GM12865 (cell line): ENCODE measurements around the gene LRP8.

Source experiments
- DNase-seq: peaks from one replicate; pipeline ENCODE4 v3.0.0; 2010; ENCODE audit warnings: low read depth
- H3K4me3 ChIP-seq: 2 replicates; pipeline ENCODE4 v1.5.1; 2011; ENCODE audit warnings: mild to moderate bottlenecking, low read depth, low read length, control low read depth
- TF ChIP-seq, protein P1 (sequence below): IDR thresholded peaks from 2 replicates; pipeline ENCODE4 v1.5.1; 2011; ENCODE audit warnings: low read length, control low read depth, low read depth, inconsistent platforms; ENCODE audit not compliant: insufficient read depth; ENCODE audit errors: missing control alignments

Gene LRP8

DNA sequence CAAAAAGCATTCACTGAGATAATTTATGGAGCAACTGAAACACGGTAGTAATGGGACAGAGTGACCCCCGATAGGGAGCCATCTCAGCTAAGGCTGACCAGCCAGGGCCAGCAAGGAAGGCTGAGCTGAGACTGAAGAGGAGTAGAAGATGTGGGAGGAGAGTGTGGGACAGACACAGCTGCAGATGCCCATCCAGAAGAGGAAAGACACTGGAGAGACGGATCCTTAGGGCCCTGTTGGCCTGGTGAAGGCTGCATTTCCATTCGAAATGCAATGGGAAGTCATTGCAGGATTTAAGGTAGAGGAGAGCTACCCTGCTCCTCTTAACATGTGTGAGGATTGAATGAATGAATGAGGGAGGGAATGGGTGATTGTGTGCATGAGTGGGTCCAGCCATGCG is 44.0 kb upstream of the LRP8 start:
- no peak overlapping the region for H3K4me3 ChIP-seq
- DNase-seq: no peak
- TF ChIP-seq, protein P1, sequence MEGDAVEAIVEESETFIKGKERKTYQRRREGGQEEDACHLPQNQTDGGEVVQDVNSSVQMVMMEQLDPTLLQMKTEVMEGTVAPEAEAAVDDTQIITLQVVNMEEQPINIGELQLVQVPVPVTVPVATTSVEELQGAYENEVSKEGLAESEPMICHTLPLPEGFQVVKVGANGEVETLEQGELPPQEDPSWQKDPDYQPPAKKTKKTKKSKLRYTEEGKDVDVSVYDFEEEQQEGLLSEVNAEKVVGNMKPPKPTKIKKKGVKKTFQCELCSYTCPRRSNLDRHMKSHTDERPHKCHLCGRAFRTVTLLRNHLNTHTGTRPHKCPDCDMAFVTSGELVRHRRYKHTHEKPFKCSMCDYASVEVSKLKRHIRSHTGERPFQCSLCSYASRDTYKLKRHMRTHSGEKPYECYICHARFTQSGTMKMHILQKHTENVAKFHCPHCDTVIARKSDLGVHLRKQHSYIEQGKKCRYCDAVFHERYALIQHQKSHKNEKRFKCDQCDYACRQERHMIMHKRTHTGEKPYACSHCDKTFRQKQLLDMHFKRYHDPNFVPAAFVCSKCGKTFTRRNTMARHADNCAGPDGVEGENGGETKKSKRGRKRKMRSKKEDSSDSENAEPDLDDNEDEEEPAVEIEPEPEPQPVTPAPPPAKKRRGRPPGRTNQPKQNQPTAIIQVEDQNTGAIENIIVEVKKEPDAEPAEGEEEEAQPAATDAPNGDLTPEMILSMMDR: no peak

DNA sequence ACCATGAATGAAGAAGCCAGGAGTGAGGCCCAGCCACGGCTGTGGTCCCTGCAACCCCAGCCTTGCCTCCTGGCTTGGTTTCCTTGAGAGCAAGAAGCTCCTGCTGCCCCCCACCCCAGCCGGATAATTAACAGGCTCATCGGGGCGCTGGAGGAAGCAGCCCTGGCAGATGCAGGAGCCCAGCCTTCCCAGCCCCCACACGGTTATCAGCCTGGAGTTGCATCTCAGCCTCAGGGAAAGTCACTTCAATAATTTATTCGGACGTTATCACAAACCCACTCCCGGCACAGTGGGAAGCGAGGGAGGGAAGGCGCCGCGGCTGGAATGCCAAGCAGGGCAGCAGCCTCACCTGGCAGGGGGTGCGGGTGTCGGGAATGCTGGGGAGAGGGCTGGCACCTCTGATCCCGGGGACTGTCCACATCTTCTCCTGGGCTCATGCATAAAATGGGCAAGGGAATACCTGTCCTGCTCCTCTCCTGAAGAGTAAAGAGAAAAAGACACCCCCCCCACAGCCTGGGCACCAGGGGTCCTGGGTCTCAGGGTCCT is 43.3 kb upstream of the LRP8 start:
- TF ChIP-seq, protein P1: no peak
- no peak overlapping the region for H3K4me3 ChIP-seq
- DNase-seq: no peak

DNA sequence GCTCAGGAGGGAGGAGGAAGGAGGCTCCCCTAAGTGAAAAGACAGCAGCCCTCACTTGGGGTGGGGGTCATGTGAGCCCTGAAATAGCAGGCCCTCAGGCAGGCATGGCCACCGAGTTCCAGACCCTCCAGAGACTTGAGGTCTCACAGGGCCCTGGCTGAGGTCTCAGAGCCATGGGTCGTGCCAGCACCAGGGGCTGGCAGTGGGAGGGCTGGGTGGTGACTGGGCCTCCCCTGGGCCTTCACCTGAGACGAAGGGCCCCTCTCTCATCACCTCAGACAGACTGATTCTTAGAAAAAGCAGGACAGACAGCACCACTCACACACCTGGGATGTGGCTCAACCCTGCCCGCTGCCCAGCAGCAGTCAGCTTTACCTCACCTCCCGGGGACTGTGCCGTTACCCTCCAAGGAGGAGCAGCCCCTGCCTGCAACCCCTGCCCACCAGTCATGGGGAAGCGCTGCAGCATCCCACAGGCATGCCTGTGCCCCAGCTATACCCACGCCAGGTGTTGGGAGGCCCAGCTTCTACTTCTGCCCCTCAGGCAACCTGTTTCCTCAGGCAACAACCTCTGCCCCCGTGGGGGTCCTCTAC is 42.6 kb upstream of the LRP8 start:
- TF ChIP-seq, protein P1: no peak
- DNase-seq: no peak
- no peak overlapping the region for H3K4me3 ChIP-seq

DNA sequence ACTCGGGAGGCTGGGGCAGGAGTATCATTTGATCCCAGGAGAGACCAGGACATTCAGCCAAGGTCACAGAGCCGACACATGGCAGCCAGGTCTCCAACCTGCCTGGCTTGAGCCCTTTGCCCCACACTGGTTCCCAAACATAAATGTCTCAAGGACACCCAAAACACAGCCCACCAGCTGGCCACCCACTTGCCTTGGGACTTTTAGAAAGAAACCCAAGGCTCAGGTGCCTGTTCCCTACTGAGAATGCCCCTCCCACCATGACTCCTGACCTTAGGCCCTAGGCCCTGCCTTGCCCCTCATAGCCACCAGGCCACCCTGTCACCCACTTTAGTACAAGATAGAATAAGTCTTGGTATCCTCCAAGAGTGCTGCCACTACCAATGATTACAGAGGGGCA is 41.9 kb upstream of the LRP8 start:
- TF ChIP-seq, protein P1: no peak
- no peak overlapping the region for H3K4me3 ChIP-seq
- DNase-seq: no peak

DNA sequence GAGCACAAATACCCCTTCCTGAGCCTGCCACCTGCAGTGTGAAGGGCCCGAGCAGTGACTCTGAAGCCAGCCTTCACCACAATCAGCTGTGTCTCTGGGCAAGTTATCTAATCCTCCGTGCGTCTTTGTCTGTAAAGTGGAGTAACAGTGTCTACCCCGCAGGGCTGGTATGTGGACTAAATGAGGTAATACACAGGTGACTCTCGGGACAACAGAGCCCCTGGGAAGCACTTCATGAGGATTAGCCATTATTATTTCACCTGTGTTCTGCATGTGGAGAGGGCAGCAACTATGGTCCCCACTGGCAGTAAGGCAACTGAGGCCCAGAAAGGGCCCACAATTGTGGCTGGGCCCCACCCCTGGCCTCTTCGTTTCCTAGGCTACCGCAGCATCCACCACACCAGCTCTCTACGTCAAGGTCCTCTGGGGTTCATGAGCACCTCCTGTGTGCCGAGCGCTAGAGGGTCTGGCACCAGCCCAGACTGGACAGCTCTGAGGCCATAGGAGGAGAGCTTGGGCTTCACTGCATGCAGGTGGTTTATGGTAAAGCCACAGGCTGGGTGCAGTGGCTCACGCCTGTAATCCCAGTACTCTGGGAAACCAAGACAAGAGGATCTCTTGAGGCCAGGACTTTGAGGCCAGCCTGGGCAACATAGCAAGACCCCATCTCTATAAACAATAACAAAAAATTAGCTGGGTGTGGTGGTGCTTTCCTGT is 41.3 kb upstream of the LRP8 start:
- TF ChIP-seq, protein P1: no peak
- no peak overlapping the region for H3K4me3 ChIP-seq
- no peak for DNase-seq

DNA sequence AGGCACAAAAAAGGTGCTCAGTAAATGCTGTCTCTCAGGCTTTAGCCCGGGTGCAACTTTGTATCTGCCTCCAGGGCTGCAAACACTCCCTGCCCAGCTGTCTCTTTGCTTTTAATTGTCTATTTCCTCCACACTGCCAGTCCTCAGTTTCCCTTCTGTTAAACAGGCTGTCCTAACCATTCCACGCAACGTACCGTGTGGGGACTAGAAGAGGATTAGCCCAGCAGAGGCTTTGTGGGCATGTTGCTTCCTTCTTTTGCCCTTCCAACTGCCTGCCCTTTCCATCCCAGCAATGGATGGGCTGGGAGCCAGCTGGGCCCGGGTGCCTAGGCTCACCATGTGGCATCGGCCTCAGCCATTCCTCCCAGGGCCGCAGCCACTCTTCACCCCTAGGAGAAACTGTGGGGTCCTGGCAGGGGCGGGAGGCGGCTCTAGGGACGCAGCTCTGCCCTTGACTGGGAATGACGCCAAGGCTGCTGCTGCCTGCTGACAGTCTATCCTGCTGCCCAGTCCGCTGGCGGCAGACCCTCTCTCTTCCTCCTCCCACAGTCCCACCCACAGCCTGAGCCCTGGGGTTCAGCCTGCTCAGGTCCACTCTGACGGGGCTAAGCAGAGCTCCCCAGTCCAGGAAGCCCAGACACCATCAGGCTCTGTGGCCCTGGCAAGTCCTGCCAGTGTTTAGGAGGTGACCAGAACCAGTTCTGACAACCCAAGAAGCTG is 40.6 kb upstream of the LRP8 start:
- no peak for DNase-seq

More for the DNA sequence above, 40.6 kb upstream of the LRP8 start:
- peak overlapping the region; percentile 61 for H3K4me3 ChIP-seq
- TF ChIP-seq, protein P1: no peak
